Astrocyte of the spinal cord (primary cell): ENCODE data around the gene IMP3.

Experiments used
- DNase-seq: peaks from one replicate; pipeline ENCODE4 v3.0.0; 2011; ENCODE audit warnings: low read depth, low spot score
- H3K4me3 ChIP-seq: 2 replicates; pipeline ENCODE4 v1.5.1; 2011; ENCODE audit warnings: low read depth, mild to moderate bottlenecking, low read length, moderate library complexity
- CTCF ChIP-seq: IDR thresholded peaks from 2 replicates; pipeline ENCODE4 v1.5.1; 2012; ENCODE audit warnings: low read depth, mild to moderate bottlenecking, low read length, inconsistent platforms
- in situ Hi-C: cut with HindIII; loops from 2 replicates; pipeline ENCODE4 v1.10.0; 2017; ENCODE audit warnings: low sequenced_read_pairs

IMP3 gene

GRCh38 chr15:75671730-75672602 lies 31.9 kb upstream of the IMP3 start:
- no peak overlapping the region for H3K4me3 ChIP-seq
- in situ Hi-C loops, result no loop called here
- no peak for TF ChIP-seq CTCF
- peak; percentile 30 for DNase-seq

- in situ Hi-C loops, result no loop called here
- no peak for TF ChIP-seq CTCF
- no peak for DNase-seq
- H3K4me3 ChIP-seq, result no peak overlapping the region
These were observed 29.8 kb upstream of the IMP3 start for GRCh38 chr15:75669879-75670212.

- no peak overlapping the region for H3K4me3 ChIP-seq
- in situ Hi-C loops, result no loop called here
- no peak for TF ChIP-seq CTCF
- DNase-seq, result no peak
These were observed 29.3 kb upstream of the IMP3 start for GRCh38 chr15:75669191-75669878.

- H3K4me3 ChIP-seq, result no peak overlapping the region
- no peak for TF ChIP-seq CTCF
- peak; percentile 99 for DNase-seq
- in situ Hi-C loops, result no loop called here
These were observed 26.9 kb upstream of the IMP3 start for GRCh38 chr15:75666823-75667501.

GRCh38 chr15:75663931-75664421 lies 24.0 kb upstream of the IMP3 start:
- in situ Hi-C loops, result no loop called here
- DNase-seq, result no peak
- no peak for TF ChIP-seq CTCF
- H3K4me3 ChIP-seq, result no peak overlapping the region

- in situ Hi-C loops, result no loop called here
- no peak overlapping the region for H3K4me3 ChIP-seq
- DNase-seq, result no peak
- no peak for TF ChIP-seq CTCF
These were observed 22.9 kb upstream of the IMP3 start for GRCh38 chr15:75662823-75663519.
